ENCODE data around the gene CCN5.
"Not testable (repeated sequence)": the region's sequence is repeated elsewhere in the genome, so short reads cannot be mapped to it uniquely, and the experiment has no call there.

CCN5 gene

DNA sequence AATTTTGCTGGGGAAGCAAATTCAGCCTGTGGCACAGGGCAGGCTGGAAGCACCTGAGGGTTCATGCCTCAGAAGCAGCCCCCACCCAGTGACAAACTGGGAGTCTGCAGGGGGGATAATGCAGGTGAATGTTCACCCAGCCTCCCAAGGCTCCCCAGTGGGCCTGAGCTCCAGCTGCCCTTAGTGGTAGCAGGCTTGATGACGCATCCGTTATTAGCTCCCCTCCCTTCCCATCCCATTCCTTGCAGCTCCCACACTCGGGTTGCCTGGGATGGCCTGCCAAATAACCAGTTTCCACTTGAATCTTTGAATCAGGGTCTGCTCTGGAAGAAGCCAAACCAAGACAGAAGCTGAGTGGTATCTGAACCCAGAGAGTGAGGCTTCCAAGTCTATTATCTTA, 46.3 kb downstream of the CCN5 start:
- no peak for DNase-seq

- DNase-seq, result no peak
These were observed 47.4 kb downstream of the CCN5 start for GRCh38 chr20:44762466-44763140.

DNA sequence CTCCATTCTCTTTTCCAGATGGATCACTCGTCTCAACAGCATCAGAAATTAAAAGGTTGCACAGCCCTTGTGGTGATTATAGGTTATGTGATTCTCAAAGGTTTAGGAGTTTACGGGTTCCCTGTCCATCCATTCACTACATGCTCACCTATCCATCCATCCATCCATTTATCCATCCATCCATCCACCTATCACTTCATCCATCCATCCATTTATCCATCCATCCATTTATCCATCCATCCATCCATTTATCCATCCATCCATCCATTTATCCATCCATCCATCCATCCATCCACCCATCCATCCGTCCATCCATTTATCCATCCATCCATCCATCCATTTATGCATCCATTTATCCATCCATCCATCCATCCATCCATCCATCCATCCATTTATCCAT, 48.6 kb downstream of the CCN5 start:
- DNase-seq, result not testable (repeated sequence)

GRCh38 chr20:44765091-44765490, 49.9 kb downstream of the CCN5 start:
- DNase-seq, result no peak

DNA sequence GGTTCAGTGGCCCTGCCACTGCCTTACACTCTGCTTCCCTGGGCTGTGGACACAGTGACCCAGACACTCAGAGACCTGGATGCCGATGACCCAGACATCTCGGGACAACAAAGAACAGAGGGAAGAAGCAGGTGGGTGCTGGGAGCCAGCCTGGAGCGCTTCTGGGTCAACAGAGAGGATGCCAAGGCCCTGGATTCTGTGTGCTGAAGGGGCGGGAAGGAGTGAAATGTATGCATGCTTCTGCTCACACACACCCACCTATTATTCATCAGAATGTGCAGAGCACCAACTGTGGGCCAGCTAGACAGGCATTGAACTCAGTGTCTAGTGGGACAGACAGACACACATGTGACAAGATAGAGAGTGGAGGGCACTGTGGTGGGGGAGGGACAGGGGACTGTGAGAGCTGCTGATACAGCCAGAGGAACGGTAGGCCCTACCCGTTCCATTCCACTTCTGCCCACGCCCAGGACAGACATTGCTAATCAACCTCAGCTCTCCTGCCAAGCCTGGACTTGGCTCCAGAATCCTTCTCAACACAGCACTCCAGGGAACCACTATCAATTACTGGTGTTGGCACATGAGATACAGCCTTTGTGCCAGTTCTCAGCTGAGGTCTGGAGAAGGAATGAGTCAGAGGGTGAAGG, 50.7 kb downstream of the CCN5 start:
- no peak for DNase-seq

GRCh38 chr20:44768256-44768655, 53.1 kb downstream of the CCN5 start:
- no peak for DNase-seq

DNA sequence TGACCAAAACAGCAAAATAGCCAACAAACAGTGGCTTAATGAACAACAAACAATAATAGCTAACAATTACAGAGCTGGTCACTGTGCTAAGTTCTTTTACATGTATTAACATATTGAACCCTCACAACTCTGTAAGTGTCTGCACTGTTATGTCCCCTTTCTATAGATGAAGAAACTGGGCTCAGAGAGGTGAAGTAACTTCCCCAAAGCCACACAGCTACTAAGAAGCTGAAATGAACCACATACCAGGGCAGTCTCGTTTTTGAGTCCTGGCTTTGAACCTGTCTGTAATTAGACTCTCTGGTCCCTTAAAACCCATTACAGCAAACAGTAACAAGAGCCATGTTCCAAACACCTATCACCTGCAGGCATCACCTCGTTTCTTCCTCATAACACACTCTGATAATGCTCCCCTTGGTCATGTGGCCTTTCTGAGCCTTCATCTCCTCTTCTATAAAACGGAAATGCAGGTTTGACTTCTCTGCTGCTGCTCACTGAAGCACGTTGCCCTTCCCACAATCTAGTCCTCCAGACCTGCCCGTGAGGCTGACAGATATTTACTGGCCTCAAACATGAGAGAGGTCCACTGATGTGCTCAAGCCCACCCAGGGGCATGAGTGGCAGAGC, 53.8 kb downstream of the CCN5 start:
- DNase-seq, result no peak

DNA sequence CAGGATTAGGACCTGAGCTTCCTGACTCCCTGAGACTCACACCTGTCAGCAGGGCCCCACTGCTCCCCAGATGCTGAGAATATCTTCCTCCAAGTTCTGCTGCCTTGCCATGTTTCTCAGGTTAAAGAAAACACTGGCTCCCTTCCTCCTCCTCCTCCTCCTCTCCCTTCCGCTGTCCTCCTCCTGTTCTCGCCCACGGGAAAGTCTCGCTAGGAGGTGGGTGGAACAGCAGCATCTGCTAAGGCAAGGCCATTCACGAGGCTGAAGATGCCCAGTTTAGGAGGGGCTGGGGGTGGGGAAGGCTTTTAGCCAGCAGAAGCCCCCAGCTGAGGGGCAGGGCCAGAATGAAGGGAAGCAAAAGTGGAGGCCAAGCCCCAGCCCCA, 54.3 kb downstream of the CCN5 start:
- no peak for DNase-seq

- no peak for DNase-seq
These were observed 55.5 kb downstream of the CCN5 start for GRCh38 chr20:44770484-44771171.

GRCh38 chr20:44771172-44771535, 56.0 kb downstream of the CCN5 start:
- DNase-seq, result no peak

- no peak for DNase-seq
These were observed 57.5 kb downstream of the CCN5 start for GRCh38 chr20:44772636-44773035.

DNA sequence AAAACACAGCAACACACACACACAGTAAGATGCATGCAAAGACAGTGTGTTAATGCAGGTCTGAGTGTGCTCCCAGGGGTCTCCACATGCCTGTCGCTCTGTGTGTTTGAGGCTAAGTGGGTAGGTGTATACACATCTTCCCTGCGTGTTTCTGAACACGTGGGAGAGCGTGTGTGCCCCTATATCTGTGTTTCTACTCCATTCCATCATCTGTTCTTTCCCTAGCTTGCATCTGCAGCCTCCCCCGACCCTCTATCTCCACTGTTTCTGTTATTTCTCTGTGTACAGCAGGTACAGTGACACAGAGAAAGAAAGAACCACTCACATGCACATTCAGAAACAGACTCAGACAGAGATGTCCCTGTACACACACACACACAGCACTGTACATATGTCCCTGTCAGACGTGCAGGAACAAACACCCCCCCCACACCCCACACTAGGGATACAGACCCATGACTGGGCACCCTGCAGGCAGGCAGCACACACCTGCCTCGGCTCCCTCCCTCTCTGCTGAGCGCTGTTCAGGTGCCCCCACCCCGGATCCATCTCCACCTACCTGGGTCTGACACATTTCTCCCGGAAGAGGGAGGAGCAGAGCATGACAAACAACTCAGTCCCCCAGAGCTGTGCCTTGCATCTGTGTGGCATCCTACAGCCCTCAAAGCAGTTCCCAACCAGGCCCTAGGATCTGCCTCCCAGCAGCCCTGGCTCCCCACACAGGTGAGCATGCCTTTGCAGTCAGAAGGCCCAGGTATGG, 58.1 kb downstream of the CCN5 start:
- no peak for DNase-seq

DNA sequence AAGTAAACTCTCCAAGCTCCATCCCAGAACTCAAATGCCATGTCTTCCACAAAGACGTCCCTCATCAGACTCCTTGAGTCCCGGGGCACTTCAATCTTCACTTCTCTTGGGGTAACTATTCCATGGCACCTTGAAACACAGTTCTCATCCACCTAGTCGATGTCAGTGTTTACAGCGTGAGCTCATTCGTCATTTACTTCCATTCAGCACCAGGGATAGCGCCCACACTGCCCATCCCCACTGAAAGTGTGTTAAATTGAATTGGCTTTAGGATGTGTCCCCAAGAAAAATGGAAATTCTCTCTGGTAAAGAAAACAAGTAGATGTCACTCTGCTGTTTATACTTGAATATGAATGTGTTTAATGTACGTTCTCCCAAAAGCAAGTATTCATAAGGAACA, 61.8 kb downstream of the CCN5 start:
- no peak for DNase-seq
